Lower leg skin (tissue), 3 donors: Measurements from ENCODE around the gene UNC45A.
"Not testable (repeated sequence)": the region's sequence is repeated elsewhere in the genome, so short reads cannot be mapped to it uniquely, and the experiment has no call there.

ENCODE experiments used
- CTCF ChIP-seq, 3 donors: fragments of 450-650 bp; IDR thresholded peaks; one replicate each; pipeline ENCODE4 v1.5.1; 2016; ENCODE audit warnings: antibody characterized with exemption in 3 of 3, mild to moderate bottlenecking in 3 of 3, moderate library complexity in 2 of 3
- POLR2A ChIP-seq, 2 donors: fragments of 450-650 bp; IDR thresholded peaks; one replicate each; pipeline ENCODE4 v1.6.1; 2016 to 2017; ENCODE audit warnings: antibody characterized with exemption in 2 of 2, mild to moderate bottlenecking in 1 of 2, moderate library complexity in 1 of 2

- not testable (repeated sequence) for TF ChIP-seq CTCF, POLR2A (IDR thresholded peaks at IDR 0.05)
Measured at GRCh38 chr15:90909449-90909848, 25.6 kb upstream of the UNC45A start.
